Measurements from ENCODE around the gene KCNB1.

Gene KCNB1

GRCh38 chr20:49354673-49355072 is 127.8 kb downstream of the KCNB1 start:
- DNase-seq (ENCODE audit: low read depth in 2 of 2), result no peak

GRCh38 chr20:49353348-49353747 is 129.1 kb downstream of the KCNB1 start:
- DNase-seq (ENCODE audit: low read depth in 2 of 2), result no peak

GRCh38 chr20:49352751-49353150 is 129.7 kb downstream of the KCNB1 start:
- DNase-seq (ENCODE audit: low read depth in 2 of 2), result no peak

- DNase-seq (ENCODE audit: low read depth in 2 of 2), result no peak
Observed at GRCh38 chr20:49351775-49352174, 130.7 kb downstream of the KCNB1 start.

DNA sequence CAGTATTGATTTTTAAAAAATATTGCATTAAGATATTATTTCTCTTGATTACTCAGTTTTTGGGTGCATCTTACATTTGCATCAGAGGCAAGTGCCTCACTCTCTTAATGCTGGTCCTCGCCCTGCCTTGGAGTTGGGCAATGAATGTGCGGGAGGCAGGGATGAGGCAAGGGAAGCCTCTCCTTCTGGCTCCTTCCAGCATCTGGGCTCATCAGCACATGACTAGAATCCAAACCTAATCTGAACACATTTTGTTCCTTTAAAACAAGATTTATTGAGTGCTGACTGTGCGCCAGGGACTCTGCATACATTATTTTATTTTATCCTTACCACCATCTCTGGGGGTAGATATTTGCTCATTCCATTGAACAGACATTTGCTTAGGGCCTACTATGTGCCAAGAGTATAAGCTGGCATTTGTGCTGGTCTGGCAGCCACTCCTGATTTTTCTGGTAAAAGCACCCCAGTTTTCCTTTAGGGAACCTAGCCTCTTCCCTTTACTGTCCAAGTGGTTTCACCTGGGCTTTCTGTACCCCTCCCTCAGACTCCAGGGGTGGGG is 132.7 kb downstream of the KCNB1 start:
- no peak for DNase-seq (ENCODE audit: low read depth in 2 of 2)

GRCh38 chr20:49349078-49349477 is 133.4 kb downstream of the KCNB1 start:
- no peak for DNase-seq (ENCODE audit: low read depth in 2 of 2)

DNA sequence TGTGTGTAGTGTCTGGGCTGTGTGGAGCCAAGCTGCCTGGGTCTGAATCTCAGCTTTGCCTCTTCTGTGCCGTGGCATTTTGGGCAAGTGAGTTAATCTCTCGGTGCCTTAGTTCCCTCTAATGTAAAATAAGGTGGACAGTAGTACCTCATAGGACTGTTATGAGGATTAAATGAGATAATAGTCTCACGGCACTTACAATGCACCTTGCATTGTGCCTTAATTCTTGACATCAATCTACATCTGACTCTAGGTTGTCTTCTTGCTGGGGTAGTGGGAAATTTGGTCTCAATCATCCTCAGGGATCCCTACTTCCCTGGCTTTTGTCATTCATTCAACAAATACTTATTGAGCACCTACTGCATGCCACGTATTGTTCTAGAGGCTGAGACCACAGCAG is 133.9 kb downstream of the KCNB1 start:
- no peak for DNase-seq (ENCODE audit: low read depth in 2 of 2)

DNA sequence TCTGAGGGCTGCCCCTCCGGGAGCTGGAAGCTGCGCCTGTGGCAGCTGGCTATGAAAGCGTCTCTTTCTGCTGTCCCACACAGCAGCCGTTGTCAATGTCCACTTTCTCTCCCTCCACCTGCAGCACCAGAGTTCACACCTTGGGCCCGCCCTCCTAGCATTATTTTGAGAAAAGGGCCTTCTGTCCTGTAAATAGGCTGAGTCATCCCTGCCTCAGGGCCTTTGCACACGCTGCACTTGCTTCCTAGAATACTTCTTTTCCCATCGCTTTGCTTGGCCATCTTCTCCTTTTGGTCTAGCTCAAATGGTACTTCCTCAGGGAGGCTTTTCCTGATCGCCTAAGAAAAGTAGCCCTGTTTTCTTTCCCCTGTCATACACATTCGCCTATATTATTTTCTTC is 135.3 kb downstream of the KCNB1 start:
- DNase-seq (ENCODE audit: low read depth in 2 of 2), result no peak

- DNase-seq (ENCODE audit: low read depth in 2 of 2), result no peak
Observed at GRCh38 chr20:49346682-49347081, 135.8 kb downstream of the KCNB1 start.

- DNase-seq (ENCODE audit: low read depth in 2 of 2), result no peak
Observed at GRCh38 chr20:49345524-49345923, 136.9 kb downstream of the KCNB1 start.

- no peak for DNase-seq (ENCODE audit: low read depth in 2 of 2)
Observed at GRCh38 chr20:49344975-49345374, 137.5 kb downstream of the KCNB1 start.

DNA sequence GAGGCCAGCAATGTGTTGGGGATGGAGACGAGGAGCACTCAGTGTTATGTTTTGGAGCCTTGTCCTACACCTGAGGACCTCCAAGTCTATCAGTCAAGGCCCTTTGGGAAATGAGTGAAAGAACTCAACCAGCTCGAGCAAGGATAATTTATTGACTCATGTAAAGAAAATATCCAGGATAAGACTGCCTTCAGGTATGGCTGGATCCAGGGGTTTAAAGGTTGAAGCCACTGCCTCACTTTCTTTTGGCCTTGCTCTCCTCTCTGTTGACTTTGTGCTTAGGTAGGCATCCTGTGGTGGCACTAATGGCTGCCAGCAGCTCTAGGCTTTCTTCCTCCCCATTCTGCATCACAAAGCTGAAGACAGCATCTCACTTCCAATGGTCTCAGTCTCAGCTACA is 138.3 kb downstream of the KCNB1 start:
- no peak for DNase-seq (ENCODE audit: low read depth in 2 of 2)

- no peak for DNase-seq (ENCODE audit: low read depth in 2 of 2)
Observed at GRCh38 chr20:49343246-49343645, 139.2 kb downstream of the KCNB1 start.

GRCh38 chr20:49340161-49340966 is 142.1 kb downstream of the KCNB1 start:
- DNase-seq (ENCODE audit: low read depth in 2 of 2), result no peak

DNA sequence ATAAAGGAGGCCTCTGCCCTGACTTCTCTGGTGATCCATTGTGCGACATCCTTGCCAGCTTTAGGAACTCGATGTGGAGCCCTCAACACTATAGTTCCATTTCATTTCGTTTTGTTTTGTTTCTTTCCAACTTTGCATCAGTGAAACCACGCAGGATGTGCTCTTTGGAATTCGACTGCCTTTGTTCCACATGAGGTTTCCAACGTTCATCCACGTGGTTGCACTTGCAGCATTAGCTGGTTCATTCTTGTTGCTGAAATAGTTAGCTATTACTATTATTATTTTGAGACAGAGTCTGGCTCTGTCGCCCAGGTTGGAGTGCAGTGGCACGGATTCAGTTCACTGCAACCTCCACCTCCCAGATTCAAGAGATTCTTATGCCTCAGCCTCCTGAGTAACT is 143.3 kb downstream of the KCNB1 start:
- DNase-seq (ENCODE audit: low read depth in 2 of 2), result no peak

DNA sequence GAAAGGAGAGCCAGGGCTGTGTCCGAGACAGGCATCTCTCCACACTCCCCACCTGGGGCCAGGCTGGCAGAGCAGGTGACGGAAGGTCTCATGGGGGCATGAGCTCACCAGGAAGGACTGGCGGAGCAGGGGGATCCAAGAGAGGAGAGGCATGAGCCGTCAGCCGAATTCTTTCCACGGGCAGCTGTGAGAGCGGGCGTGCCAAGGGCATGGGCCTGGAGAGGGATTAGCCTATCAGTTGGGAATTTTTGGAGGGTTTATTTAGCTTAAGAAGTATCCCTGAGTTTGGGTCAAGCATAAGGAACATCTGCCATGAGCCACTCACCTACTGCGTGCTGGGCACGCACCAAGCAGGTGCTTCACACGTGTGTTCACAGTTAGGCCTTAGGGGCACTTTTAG is 144.4 kb downstream of the KCNB1 start:
- no peak for DNase-seq (ENCODE audit: low read depth in 2 of 2)

DNA sequence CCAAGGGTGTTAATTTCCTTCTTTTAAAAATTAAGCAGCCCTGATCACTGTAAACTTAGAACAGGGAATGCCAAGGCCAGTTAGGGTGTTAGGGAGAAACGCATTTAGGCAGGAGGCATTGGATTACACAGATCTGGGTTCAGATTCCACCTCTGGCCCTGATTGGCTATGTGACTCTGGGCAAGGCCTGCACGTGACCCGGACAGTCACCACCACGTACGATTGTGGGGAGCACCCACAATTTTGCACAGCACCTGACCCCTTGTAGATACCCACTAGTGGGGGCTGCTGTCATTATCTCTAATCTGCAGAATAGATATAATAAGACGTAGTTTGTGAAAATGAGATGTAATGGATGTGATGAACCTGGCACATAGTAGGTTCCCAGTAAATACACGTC is 145.1 kb downstream of the KCNB1 start:
- DNase-seq (ENCODE audit: low read depth in 2 of 2), result no peak

DNA sequence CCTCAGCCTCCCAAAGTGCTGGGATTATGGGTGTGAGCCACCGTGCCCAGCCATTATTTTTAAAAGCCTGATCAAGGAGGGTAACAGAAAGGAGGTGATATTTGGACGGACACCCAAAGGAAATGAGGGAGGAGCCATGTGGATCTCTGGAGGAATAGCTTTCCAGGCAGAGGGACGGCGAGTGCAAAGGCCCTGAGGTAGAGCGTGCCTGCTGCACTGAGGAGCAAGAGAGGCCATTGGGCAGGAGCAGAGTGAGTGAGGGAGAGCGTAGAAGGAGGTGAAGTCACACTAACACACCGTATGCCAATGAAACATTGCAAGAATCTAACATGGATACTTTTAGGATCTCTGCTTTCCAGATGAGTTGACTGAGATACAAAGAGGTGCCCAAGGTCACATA is 145.7 kb downstream of the KCNB1 start:
- DNase-seq (ENCODE audit: low read depth in 2 of 2), result no peak

- no peak for DNase-seq (ENCODE audit: low read depth in 2 of 2)
Observed at GRCh38 chr20:49335476-49335875, 147.0 kb downstream of the KCNB1 start.

DNA sequence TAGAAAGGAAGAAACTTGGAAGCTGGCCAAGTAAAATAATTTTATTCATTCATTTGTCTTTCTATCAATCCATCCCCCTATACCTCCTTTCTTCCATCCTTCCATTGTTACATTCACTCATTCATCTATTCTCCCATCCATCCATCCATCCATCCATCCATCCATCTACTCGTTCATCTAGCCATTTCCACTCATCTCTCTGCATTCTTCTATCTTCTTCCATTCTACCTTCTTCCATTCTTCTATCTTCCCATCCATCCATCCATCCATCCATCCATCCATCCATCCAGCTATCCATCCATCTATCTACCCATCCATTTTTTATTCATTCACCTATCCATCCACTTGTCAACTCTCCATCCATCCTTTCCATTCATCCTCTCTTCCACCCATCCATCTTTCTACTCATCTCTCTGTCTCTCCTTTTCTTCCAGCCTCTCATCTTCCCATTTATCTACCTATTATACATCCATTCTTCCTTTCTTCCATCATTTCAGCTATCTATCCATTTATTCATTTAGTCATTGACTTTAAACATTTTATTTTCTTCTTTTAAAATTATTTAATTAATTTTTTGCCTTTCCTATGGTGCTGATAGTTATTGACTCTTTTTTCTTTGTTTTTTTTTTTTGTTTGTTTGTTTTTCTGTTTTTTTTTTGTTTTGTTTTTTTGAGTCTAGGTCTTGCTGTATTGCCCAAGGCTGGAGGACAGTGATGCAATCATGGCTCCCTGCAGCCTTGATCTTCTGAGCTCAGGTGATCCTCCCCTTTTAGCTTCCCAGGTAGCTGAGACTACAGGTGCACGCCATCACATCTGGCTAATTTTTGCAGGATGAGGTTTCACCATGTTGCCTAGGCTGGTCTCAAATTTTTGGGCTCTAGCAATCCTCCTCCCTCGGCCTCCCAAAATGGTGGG is 151.5 kb downstream of the KCNB1 start:
- no peak for DNase-seq (ENCODE audit: low read depth in 2 of 2)

DNA sequence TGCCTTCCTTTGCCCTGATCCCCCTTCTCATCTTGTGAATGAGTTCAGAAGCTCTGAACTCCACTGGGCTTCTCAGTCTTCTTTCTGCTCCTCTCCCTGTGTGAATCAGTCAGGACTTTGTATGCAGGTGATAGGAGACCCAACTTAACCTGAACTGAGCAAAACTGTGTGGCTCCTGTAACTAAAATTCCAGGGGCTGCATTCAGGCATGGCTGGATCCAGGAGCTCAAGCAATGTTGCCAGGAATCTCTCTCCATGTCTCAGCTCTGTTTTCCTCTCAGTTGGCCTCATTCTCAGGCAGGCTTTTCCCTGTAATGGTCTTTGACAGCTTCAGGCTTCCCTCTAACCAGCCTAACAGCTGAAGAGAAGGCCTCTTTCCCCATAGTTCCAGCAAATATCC is 153.7 kb downstream of the KCNB1 start:
- DNase-seq (ENCODE audit: low read depth in 2 of 2), result no peak

- no peak for DNase-seq (ENCODE audit: low read depth in 2 of 2)
Observed at GRCh38 chr20:49326026-49326425, 156.4 kb downstream of the KCNB1 start.

DNA sequence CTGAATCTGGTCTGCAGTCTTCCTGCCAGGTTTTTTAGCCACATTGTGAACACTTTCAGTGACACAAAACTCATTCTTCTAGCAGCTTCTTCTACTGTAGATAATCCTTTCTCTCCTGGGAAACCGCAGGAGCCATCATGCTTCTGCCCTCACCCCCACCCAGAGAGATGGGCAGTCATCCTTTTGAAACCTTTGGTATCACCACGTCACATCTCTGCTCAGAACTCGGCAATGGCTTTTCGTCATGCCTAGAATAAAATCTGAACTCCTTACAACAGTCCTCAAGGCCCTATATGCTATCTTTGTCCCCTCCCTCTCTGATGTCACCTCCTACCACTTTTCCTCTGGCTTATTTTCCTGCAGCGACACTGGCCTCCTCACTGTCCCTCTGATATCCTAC is 158.2 kb downstream of the KCNB1 start:
- no peak for DNase-seq (ENCODE audit: low read depth in 2 of 2)
